Activated CD4-positive, alpha-beta T cell treated with anti-CD3 and anti-CD28 coated beads, Interleukin-2, Interleukin-6, amounts not matched to agents 100 ng/mL and 50 ng/mL, durations not matched to agents 16 hours and 8 hours (primary cell): Measurements from ENCODE around the gene NUMB.

Source experiments
- DNase-seq: peaks from one replicate; pipeline ENCODE4 v3.0.0-alpha.2; 2020

The NUMB gene

GRCh38 chr14:73458183-73458976, at the start of gene NUMB:
Gene NUMB (minus strand): TSS chr14:73458546. CDS start chr14:73355751, 102,795 bp downstream.
- DNase-seq = peak; percentile 100

GRCh38 chr14:73503648-73504047, 45.3 kb upstream of the NUMB start:
- DNase-seq = peak; percentile 12

- no peak for DNase-seq
Observed at GRCh38 chr14:73502017-73502619, 43.8 kb upstream of the NUMB start.

GRCh38 chr14:73500360-73500759, 42.0 kb upstream of the NUMB start:
- no peak for DNase-seq

- DNase-seq = no peak
Observed at GRCh38 chr14:73494593-73494992, 36.2 kb upstream of the NUMB start.

GRCh38 chr14:73492670-73493069, 34.3 kb upstream of the NUMB start:
- no peak for DNase-seq

- no peak for DNase-seq
Observed at GRCh38 chr14:73492043-73492552, 33.8 kb upstream of the NUMB start.

GRCh38 chr14:73491256-73492042, 33.1 kb upstream of the NUMB start:
- peak; percentile 80 for DNase-seq

GRCh38 chr14:73489481-73490175, 31.3 kb upstream of the NUMB start:
- DNase-seq = no peak

GRCh38 chr14:73478684-73479083, 20.3 kb upstream of the NUMB start:
- no peak for DNase-seq

GRCh38 chr14:73477618-73478266, 19.4 kb upstream of the NUMB start:
- DNase-seq = no peak

GRCh38 chr14:73476451-73476931, 18.1 kb upstream of the NUMB start:
- DNase-seq = no peak

GRCh38 chr14:73474952-73475351, 16.6 kb upstream of the NUMB start:
- DNase-seq = no peak

GRCh38 chr14:73472185-73473114, 14.1 kb upstream of the NUMB start:
- peak; percentile 75 for DNase-seq

GRCh38 chr14:73471582-73472184, 13.3 kb upstream of the NUMB start:
- DNase-seq = no peak

- DNase-seq = no peak
Observed at GRCh38 chr14:73468828-73469375, 10.6 kb upstream of the NUMB start.

GRCh38 chr14:73467800-73468199, 9.5 kb upstream of the NUMB start:
- peak; percentile 51 for DNase-seq

- peak; percentile 73 for DNase-seq
Observed at GRCh38 chr14:73467377-73467776, 9.0 kb upstream of the NUMB start.

- DNase-seq = no peak
Observed at GRCh38 chr14:73466861-73467260, 8.5 kb upstream of the NUMB start.
